ENCODE results near the gene ANKDD1A.

Gene ANKDD1A
- 0.56 to 1.8 reads per million in 2 experiments for total RNA-seq

DNA sequence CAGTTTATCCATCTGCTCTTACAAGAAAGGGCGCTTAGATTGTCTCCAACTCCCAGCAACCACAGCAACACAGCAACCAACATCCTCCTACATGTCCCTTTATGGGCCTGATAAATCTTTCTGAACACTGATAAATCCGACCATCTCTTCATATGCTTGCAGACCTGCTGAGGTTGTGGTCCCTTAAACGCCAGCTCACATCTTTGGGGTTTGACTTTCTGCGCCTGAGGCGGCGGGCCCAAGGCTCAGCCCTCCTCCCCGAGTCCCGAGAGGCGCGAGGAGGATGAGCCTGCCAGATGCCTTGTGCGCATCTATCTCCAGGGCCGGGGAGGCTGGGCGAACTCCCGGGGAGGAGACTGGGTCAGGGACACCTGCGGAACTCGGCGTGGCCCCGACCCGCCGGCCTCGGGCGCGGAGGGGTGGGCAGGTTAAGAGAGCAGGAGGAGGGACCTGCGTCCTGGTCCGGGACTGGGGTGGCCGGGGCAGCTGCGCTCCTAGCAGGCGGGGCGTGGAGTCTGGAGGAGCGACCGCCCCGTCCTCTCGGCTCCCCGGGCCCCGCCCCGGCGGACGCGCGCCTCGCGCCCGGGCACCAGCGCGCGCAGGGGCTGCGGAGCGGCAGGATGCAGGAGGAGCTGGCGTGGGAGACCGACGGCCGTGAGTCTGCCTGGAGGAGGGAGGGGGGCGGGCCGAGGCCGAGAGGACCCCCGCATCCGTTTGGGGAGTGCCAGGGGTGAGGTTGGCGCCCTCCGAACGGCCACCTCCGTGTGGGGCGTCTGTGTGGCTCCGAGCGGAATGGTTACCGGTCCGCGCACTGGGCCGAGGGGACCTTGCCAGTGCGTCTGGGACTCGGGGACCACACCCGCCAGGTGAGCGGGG, at the start of gene ANKDD1A:
Gene ANKDD1A (plus strand): TSS at position 592 of the 876 bp plus-strand sequence. CDS start 29 bp downstream, at position 621.
- DNase-seq (ENCODE audit: low read depth), result no peak

DNA sequence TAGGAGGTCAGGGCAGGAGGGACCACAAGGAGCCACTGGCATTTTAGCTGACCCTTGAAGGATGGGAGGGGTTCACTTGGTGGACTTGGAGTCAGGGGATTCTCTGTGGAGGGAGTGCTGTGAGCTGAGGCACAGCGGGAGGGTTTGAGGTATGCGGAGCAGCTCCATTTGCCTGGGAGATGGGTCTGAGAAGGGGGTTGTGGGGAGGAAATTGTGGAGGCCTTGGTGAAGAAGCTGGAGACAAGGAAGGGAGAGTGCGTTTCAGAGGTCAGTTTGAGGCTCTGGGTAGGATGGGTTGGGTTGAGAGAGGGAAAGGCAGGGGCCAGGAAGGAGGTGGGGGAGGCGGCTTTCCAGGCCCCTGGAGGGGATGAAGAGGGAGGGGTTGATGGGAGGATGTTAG, 49.7 kb upstream of the ANKDD1A start:
- no peak for DNase-seq (ENCODE audit: low read depth)

GRCh38 chr15:64862408-64862807, 49.3 kb upstream of the ANKDD1A start:
- no peak for DNase-seq (ENCODE audit: low read depth)

DNA sequence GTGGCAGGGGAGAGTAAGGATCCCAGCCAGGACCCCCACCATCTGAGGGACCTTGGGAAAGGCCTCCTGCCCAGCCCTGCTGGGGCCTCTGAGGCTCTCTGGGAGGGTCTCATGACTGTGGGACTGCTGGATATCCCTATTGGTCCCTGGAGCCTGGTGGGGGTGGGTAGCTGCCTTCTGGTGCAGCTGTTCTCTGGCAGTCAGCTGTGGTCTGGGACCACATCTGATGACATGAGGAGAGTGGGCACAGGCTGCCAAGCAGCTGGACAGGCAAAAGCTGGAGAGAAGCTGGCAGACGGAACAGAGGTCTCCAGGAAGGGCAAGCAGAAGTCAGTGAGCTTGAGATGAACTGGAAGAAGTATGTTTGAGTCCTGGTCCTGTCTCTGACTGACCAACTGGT, 47.6 kb upstream of the ANKDD1A start:
- no peak for DNase-seq (ENCODE audit: low read depth)

DNA sequence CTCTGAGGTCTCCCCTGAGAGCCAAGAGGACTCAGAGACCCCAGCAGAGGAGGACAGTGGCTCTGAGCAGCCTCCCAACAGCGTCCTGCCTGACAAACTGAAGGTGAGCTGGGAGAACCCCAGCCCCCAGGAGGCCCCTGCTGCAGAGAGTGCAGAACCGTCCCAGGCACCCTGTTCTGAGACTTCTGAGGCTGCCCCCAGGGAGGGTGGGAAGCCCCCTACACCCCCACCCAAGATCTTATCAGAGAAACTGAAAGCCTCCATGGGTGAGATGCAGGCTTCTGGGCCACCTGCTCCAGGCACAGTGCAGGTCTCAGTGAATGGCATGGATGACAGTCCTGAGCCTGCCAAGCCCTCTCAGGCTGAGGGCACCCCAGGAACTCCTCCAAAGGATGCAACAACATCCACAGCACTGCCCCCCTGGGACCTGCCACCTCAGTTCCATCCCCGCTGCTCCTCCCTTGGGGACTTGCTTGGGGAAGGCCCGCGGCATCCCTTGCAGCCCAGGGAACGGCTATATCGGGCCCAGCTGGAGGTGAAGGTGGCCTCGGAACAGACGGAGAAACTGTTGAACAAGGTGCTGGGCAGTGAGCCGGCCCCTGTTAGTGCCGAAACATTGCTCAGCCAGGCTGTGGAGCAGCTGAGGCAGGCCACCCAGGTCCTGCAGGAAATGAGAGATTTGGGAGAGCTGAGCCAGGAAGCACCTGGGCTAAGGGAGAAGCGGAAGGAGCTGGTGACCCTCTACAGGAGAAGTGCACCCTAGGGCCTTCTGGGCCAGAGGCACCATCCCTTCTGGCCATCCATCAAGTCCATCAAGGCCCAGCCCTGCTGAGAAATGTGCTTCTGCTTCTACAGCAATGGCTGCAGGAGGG, 46.3 kb upstream of the ANKDD1A start:
- DNase-seq (ENCODE audit: low read depth), result no peak

DNA sequence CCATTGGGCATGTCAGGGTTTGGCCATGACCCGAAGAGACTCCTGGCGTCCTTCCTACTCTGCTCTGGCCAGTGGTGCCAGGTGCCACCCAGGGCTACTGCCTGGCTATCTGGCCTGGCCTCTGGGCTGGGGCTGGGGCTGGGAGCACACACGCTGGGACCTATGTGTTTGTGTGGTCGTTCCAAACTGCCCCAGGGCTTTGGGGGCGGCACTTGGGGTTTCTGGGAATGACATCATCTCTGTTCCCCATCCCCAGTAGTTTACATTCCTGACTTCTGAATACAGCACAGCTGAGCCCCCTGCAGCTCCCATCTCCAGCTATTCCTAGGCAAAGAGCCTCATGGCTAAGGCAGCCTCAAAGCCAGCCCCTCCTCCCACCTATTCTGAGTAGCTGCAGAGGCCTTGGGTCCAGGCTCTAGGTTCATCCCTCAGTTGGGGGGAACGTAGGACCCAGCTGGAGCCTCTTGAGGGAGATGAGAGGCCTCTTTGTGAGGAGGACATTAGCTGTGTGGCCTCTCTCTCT, 45.6 kb upstream of the ANKDD1A start:
- no peak for DNase-seq (ENCODE audit: low read depth)

DNA sequence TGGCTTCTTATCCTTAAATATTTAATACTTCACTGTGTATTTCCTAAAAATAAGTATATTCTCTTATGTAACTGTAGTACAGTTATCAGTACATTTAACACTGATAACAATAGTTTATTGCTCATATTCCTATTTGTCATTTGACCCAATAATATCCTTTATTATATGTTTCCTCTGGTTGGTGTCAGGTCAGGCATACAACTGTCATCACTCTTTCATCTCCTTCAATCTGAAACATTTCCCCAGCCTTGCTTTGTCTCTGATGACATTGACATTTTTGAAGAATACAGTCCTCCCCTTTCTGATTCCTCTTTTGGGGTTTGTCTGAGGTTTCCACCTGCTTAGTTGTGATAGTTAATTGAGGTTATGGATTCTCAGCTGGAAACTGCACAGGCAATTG, 42.2 kb upstream of the ANKDD1A start:
- no peak for DNase-seq (ENCODE audit: low read depth)

- no peak for DNase-seq (ENCODE audit: low read depth)
Measured at GRCh38 chr15:64870353-64870752, 41.3 kb upstream of the ANKDD1A start.

- DNase-seq (ENCODE audit: low read depth), result no peak
Measured at GRCh38 chr15:64875641-64876223, 36.0 kb upstream of the ANKDD1A start.

- DNase-seq (ENCODE audit: low read depth), result no peak
Measured at GRCh38 chr15:64877435-64877834, 34.3 kb upstream of the ANKDD1A start.

- DNase-seq (ENCODE audit: low read depth), result no peak
Measured at GRCh38 chr15:64878705-64879104, 33.0 kb upstream of the ANKDD1A start.

DNA sequence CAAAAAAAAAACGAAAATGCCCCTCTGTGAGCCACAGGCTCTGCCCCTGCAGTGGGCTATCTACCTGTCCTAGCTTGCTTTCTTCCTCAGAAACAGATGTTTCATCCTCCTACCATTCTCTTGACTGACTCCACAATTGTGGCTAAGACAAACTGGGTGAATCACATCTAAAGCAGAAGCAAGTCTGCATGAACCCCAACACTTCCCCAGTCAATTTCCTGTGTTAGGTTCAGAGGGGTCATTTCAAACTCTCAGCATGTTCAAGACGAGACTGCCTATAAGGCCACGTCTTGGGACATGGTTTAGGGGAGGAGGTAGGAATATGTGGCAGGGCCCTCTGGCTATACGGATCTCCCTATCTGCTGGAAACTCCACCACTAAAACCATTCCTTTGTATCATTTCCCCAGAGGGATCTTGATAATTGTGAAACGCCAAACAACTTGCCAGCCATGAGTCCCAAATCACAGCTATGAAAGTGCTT, 28.6 kb upstream of the ANKDD1A start:
- no peak for DNase-seq (ENCODE audit: low read depth)

DNA sequence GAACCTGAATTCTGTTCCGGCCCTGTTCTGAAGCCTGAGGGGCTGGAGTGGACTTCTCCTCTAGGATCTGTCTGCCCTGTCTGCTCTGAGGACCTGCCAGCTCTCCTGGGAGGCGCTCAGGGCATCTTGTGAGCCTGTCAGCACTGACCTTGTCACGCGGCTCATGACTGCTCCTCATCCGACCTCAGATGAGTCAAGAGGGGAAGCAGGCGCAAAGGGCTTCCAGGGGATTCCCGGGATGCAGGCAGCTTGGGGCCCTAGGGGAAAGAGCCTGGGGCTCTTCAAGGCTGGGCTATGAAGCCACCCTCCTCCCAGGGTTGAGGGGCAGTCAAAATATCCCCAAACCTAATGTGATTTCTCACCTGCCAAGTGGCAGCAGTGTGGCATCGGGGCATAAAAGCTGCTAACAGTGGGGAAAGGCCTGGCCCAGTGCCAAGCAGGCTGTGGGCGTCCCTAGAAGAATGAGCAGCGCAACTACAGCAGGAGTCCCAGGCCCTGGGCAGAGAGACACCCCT, 27.6 kb upstream of the ANKDD1A start:
- DNase-seq (ENCODE audit: low read depth), result peak; percentile 55

- no peak for DNase-seq (ENCODE audit: low read depth)
Measured at GRCh38 chr15:64884679-64885078, 27.0 kb upstream of the ANKDD1A start.

- no peak for DNase-seq (ENCODE audit: low read depth)
Measured at GRCh38 chr15:64888336-64888735, 23.4 kb upstream of the ANKDD1A start.

DNA sequence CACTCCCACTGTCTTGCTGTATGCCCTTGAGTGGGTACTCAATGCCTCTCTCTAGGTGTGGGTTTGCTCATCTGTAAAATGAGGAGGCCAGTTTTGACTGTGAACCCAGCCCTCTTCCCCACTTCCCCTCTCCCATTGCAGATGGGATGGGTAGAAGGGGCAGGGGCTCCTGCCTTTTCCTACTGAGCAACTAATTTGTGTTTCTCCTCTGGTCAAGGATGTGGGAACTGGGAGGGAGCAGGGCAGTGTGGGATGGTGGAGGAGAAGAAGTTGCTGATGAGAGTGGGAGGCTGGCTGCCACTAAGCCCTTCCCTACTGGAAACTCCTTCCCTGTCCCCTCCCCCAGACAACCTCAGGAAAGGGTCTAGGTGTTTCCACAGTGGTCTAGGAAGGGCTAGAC, 20.1 kb upstream of the ANKDD1A start:
- DNase-seq (ENCODE audit: low read depth), result no peak

DNA sequence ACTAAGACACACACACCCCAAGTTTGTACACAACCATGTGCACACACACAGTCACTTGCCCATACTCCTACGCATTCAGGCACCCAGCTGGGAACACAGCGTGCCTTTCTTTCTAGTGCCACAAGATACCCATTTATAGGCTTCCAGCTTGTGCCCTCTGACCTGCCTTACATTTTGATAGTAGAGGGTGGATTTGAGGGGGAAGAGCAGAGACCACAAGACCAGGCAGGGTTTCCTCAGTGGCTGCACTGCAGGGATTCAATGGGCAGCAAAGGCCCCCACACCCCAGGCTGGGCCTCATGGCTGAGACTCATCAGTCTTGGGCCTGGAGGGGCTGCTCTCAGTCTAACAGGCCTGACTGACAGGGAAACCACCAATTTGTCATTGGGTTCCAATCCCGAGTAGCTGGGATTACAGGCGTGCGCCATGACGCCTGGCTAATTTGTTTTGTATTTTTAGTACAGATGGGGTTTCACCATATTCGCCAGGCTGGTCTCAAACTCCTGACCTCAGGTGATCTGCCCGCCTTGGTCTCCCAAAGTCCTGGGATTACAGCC, 18.8 kb upstream of the ANKDD1A start:
- DNase-seq (ENCODE audit: low read depth), result no peak

DNA sequence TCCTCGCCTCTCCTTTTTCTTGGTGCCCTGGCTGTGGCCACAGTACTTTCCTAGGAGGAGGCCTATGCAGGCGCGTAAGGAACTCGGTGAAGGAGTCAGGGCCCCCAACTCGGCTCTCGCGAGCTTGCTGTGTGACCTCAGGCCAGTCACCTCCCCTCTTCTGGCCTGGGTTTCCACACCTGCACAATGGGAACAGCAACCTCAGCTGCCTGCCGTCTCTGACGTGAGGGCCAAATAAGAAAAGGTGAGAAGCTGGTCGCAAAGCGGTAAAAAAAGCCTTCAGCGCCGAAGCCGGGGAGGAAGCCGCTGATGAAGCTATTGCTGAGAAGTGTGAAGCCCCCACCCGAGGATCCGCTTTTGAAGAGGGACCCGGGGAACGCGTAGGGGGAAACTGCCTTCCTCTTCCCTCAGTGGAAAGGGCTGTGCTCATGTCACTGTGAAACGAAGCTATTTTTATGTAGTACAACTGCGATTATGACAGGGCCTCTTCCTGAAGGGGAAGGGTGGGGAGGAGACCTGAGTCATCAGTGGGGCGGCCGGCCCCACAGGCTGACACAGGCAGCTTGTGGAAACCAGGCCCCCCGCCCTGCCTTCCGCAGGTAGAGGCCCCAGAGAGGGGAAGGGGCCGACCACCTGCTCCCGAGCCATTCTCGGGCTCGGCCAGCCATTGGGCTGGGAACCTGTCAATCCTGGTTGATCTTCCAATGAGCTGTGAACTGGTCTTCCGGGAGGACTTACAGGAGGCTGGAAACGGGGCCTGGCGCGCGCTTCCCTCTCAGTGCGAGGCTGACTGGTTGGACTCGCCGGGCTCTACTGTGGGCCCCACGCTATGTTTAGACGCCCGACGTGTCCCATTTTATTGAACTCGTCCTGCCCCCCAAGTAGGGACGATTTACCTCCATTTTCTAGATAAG, 18.0 kb upstream of the ANKDD1A start:
- DNase-seq (ENCODE audit: low read depth), result peak; percentile 92

DNA sequence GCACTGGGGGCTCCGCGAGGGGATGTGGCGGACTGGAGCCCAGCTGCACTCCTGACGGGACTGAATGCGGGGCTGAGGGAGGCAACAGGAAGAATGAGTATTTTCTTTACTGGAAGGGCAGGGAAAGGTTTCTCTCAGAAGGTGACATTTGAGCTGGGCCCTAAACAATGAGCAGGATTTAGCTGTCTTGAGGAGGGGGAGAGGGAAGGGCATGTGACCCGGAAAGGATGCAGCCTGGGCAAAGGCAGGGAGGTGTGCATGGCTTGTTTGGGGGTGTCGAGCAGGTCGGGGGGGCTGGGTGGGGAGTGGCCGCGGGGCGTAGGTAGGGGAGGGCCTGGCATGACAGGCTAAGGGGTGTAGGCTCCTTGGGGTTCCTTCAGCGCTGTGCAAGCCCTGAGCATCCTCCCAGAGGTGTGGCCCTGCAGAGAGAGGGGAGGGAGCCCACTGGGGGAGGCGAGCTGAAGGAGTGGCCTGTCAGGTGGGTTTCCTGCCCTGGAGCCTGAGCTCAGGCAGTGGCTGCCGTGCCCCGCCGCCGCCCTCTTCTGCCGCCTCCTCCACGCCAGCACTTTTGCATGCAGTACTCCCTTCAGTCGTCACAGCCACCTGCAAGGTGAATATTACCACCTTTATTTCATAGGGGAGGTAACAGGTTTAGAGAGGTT, 17.2 kb upstream of the ANKDD1A start:
- DNase-seq (ENCODE audit: low read depth), result peak; percentile 82
